GM23338 (cell line): Measurements from ENCODE around the gene IFT43. TPM values are rescaled to one million over a fixed set of nuclear protein-coding genes. Genes with fewer than 3 reads are reported as not detected.

ENCODE experiments used
- ATAC-seq: fragments of 200-7000 bp; cut with Tn5 transposase; 3 replicates; pipeline ENCODE4 v1.9.1; 2020
- DNase-seq: peaks from one replicate; pipeline ENCODE4 v3.0.0-alpha.2; 2015; ENCODE audit warnings: low spot score
- H2AFZ ChIP-seq: fragments of 200-600 bp; sonication (generic); 2 replicates; pipeline ENCODE4 v1.8.0; 2016; ENCODE audit warnings: antibody characterized with exemption, mild to moderate bottlenecking, moderate library complexity
- H3F3A ChIP-seq: fragments of 200-600 bp; sonication (generic); replicated peaks from 2 replicates; pipeline ENCODE4 v1.8.0; 2017; ENCODE audit warnings: antibody characterized with exemption, mixed run types, low read depth
- H3K27ac ChIP-seq: fragments of 200-600 bp; sonication (generic); 2 replicates; pipeline ENCODE4 v1.6.1; 2016; ENCODE audit warnings: low read depth
- H3K27me3 ChIP-seq: fragments of 200-600 bp; sonication (generic); 2 replicates; pipeline ENCODE4 v1.8.0; 2016; ENCODE audit warnings: mild to moderate bottlenecking, mixed run types, moderate library complexity; ENCODE audit not compliant: insufficient read depth
- H3K36me3 ChIP-seq: fragments of 200-600 bp; sonication (generic); 2 replicates; pipeline ENCODE4 v1.8.0; 2016; ENCODE audit warnings: mild to moderate bottlenecking; ENCODE audit not compliant: insufficient read depth
- H3K4me1 ChIP-seq: fragments of 200-600 bp; sonication (generic); 2 replicates; pipeline ENCODE4 v1.8.0; 2016; ENCODE audit warnings: mild to moderate bottlenecking, moderate library complexity; ENCODE audit not compliant: insufficient read depth
- H3K4me2 ChIP-seq: fragments of 200-600 bp; sonication (generic); 2 replicates; pipeline ENCODE4 v1.7.1; 2017; ENCODE audit warnings: mixed run types
- H3K4me3 ChIP-seq: fragments of 200-600 bp; sonication (generic); 2 replicates; pipeline ENCODE4 v1.6.1; 2016; ENCODE audit warnings: mixed run types
- H3K79me2 ChIP-seq: fragments of 200-600 bp; sonication (generic); replicated peaks from 2 replicates; pipeline ENCODE4 v1.8.0; 2017; ENCODE audit warnings: mild to moderate bottlenecking; ENCODE audit not compliant: insufficient read depth
- H3K9me2 ChIP-seq: fragments of 200-600 bp; sonication (generic); 2 replicates; pipeline ENCODE4 v1.8.0; 2017; ENCODE audit not compliant: insufficient read depth
- H4K20me1 ChIP-seq: fragments of 200-600 bp; sonication (generic); replicated peaks from 2 replicates; pipeline ENCODE4 v1.8.0; 2017; ENCODE audit warnings: mild to moderate bottlenecking; ENCODE audit not compliant: insufficient read depth
- H3K27ac Mint-ChIP-seq: 2 replicates; pipeline ENCODE4 v1.8.0; 2020; ENCODE audit warnings: inconsistent platforms, mild to moderate bottlenecking, moderate library complexity, mixed read lengths
- H3K27me3 Mint-ChIP-seq: 3 replicates; pipeline ENCODE4 v1.8.0; 2022; ENCODE audit warnings: low read depth, mild to moderate bottlenecking, moderate library complexity, mixed read lengths, inconsistent platforms; ENCODE audit not compliant: insufficient read depth, poor library complexity
- H3K36me3 Mint-ChIP-seq: 3 replicates; pipeline ENCODE4 v1.8.0; 2021; ENCODE audit warnings: low read depth, mild to moderate bottlenecking, inconsistent platforms, moderate library complexity, mixed read lengths
- H3K4me1 Mint-ChIP-seq: 3 replicates; pipeline ENCODE4 v1.8.0; 2020; ENCODE audit warnings: mild to moderate bottlenecking, inconsistent platforms, mixed read lengths
- H3K4me3 Mint-ChIP-seq: 3 replicates; pipeline ENCODE4 v1.8.0; 2021; ENCODE audit warnings: moderate library complexity, mild to moderate bottlenecking, inconsistent platforms, mixed read lengths
- H3K9me3 Mint-ChIP-seq: 3 replicates; pipeline ENCODE4 v1.8.0; 2020; ENCODE audit warnings: moderate library complexity, mild to moderate bottlenecking, inconsistent platforms, mixed read lengths
- CREB1 ChIP-seq: fragments of 250-450 bp; sonication (Bioruptor Pico); IDR thresholded peaks from 2 replicates; pipeline ENCODE4 v1.5.0; 2020; ENCODE audit warnings: low read depth, mild to moderate bottlenecking, moderate library complexity
- EZH2phosphoT487 ChIP-seq: fragments of 200-600 bp; sonication (generic); IDR thresholded peaks from one replicate; pipeline ENCODE4 v1.8.1; 2018; ENCODE audit warnings: antibody characterized with exemption; ENCODE audit not compliant: unreplicated experiment
- JUNB ChIP-seq: IDR thresholded peaks from one replicate; pipeline ENCODE4 v1.6.1; 2016; ENCODE audit warnings: antibody characterized with exemption; ENCODE audit not compliant: unreplicated experiment
- STAT1 ChIP-seq: IDR thresholded peaks from one replicate; pipeline ENCODE4 v1.6.1; 2016; ENCODE audit warnings: antibody characterized with exemption; ENCODE audit not compliant: unreplicated experiment
- ZNF114 ChIP-seq: fragments of 250-450 bp; sonication (Bioruptor Pico); IDR thresholded peaks from 2 replicates; pipeline ENCODE4 v1.5.0; 2020; ENCODE audit warnings: mild to moderate bottlenecking, moderate library complexity
- polyA plus RNA-seq: library from polyadenylated mRNA; unstranded; fragments of >200 nt; fragmentation: Nextera tagmentation; extraction: Ambion mirVana; gene quantifications from 2 replicates; pipeline ENCODE4 v1.2.1, GENCODE V29; 2016
- total RNA-seq: library from RNA; depleted of rRNA; stranded (reverse); fragments of >200 nt; shearing (Covaris generic); gene quantifications from 2 replicates; pipeline ENCODE4 v1.2.3, GENCODE V29; 2014
- TF ChIP-seq, protein P1 (sequence below), 2 experiments: fragments of 200-600 bp in 1 of 2; sonication (generic) in 1 of 2; conservative IDR thresholded peaks; 2 replicates each; pipeline versions ENCODE4 v1.5.1 to v1.6.1; 2016 to 2017; ENCODE audit warnings: antibody characterized with exemption in 2 of 2, low read depth in 2 of 2, mild to moderate bottlenecking in 2 of 2, moderate library complexity in 1 of 2
- TF ChIP-seq, protein P2 (sequence below): IDR thresholded peaks from 2 replicates; pipeline ENCODE4 v1.6.1; 2016; ENCODE audit warnings: antibody characterized with exemption
- TF ChIP-seq, protein P3 (sequence below): fragments of 250-450 bp; sonication (Bioruptor Pico); IDR thresholded peaks from 2 replicates; pipeline ENCODE4 v1.5.0; 2020; ENCODE audit warnings: mild to moderate bottlenecking, moderate library complexity

The IFT43 gene
- total and polyA plus RNA-seq, 2 experiments from 2014 or later, result 21.5 to 43.1 TPM

DNA sequence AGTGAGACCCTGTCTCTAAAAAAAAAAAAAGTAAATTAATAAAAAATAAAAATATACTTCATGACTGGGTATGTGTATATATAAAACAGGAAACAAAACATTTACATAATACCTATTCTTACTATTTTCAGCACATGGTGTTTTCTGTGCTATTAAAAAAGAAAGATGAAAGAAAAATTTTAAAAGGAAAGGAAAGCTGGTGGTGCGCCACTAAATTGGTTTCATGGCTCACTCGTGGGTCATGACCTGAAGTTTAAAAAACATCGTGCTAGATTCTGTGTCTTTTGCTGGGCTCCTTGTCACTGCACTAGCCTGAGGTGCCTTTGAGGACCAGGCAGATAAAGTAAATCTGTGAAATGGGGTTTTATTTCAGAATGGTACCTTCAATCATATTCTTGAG lies 69.8 kb downstream of the IFT43 start (continued):
- TF ChIP-seq, protein P1, sequence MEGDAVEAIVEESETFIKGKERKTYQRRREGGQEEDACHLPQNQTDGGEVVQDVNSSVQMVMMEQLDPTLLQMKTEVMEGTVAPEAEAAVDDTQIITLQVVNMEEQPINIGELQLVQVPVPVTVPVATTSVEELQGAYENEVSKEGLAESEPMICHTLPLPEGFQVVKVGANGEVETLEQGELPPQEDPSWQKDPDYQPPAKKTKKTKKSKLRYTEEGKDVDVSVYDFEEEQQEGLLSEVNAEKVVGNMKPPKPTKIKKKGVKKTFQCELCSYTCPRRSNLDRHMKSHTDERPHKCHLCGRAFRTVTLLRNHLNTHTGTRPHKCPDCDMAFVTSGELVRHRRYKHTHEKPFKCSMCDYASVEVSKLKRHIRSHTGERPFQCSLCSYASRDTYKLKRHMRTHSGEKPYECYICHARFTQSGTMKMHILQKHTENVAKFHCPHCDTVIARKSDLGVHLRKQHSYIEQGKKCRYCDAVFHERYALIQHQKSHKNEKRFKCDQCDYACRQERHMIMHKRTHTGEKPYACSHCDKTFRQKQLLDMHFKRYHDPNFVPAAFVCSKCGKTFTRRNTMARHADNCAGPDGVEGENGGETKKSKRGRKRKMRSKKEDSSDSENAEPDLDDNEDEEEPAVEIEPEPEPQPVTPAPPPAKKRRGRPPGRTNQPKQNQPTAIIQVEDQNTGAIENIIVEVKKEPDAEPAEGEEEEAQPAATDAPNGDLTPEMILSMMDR (conservative IDR thresholded peaks at IDR 0.05; ENCODE audit: low read depth in 2 of 2), result no peak
- TF ChIP-seq CREB1, result no peak
- TF ChIP-seq, protein P2, sequence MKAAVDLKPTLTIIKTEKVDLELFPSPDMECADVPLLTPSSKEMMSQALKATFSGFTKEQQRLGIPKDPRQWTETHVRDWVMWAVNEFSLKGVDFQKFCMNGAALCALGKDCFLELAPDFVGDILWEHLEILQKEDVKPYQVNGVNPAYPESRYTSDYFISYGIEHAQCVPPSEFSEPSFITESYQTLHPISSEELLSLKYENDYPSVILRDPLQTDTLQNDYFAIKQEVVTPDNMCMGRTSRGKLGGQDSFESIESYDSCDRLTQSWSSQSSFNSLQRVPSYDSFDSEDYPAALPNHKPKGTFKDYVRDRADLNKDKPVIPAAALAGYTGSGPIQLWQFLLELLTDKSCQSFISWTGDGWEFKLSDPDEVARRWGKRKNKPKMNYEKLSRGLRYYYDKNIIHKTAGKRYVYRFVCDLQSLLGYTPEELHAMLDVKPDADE, result no peak
- no peak for TF ChIP-seq STAT1

DNA sequence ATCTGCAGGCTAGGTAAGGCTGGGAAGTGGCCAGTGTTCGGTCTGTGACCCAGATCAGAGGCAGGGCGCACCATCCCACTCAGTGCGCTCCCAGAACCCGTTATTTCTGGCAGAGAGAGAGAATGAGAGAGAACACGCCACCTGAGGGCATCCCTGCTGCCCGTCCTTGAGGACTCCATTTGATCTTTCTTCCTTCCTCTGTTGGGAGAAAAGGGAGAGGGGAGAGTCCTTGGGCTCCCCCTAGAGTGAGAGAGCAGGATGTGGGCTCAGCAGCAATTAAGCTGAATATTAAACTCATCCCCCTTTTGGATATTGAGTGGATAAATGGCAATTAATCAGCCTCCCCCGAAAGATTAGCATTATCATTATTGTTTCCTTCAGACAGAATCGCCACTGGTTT lies 70.6 kb downstream of the IFT43 start:
- H3F3A ChIP-seq, result no peaks in the 10 kb centered on the region
- no peak overlapping the region for H3K4me3 Mint-ChIP-seq
- peaks cover 5% of the 10 kb centered on the region for H3K4me1 ChIP-seq
- no peaks in the 10 kb centered on the region for H3K9me2 ChIP-seq
- no peaks in the 10 kb centered on the region for H3K36me3 ChIP-seq
- peaks cover 3% of the 10 kb centered on the region; the same call in 2 of the 3 replicates for H3K4me1 Mint-ChIP-seq
- no peaks in the 10 kb centered on the region for H4K20me1 ChIP-seq
- no peak overlapping the region for H3K27ac ChIP-seq
- peak; percentile 82 for ATAC-seq
- no peak for TF ChIP-seq JUNB
- no peak for TF ChIP-seq ZNF114 (CRISPR knock-in tag)
- TF ChIP-seq, protein P1 (conservative IDR thresholded peaks at IDR 0.05; ENCODE audit: low read depth in 2 of 2), result peak; percentile 68 to 75
- TF ChIP-seq CREB1, result no peak
- no peak for TF ChIP-seq EZH2phosphoT487
- TF ChIP-seq, protein P3, sequence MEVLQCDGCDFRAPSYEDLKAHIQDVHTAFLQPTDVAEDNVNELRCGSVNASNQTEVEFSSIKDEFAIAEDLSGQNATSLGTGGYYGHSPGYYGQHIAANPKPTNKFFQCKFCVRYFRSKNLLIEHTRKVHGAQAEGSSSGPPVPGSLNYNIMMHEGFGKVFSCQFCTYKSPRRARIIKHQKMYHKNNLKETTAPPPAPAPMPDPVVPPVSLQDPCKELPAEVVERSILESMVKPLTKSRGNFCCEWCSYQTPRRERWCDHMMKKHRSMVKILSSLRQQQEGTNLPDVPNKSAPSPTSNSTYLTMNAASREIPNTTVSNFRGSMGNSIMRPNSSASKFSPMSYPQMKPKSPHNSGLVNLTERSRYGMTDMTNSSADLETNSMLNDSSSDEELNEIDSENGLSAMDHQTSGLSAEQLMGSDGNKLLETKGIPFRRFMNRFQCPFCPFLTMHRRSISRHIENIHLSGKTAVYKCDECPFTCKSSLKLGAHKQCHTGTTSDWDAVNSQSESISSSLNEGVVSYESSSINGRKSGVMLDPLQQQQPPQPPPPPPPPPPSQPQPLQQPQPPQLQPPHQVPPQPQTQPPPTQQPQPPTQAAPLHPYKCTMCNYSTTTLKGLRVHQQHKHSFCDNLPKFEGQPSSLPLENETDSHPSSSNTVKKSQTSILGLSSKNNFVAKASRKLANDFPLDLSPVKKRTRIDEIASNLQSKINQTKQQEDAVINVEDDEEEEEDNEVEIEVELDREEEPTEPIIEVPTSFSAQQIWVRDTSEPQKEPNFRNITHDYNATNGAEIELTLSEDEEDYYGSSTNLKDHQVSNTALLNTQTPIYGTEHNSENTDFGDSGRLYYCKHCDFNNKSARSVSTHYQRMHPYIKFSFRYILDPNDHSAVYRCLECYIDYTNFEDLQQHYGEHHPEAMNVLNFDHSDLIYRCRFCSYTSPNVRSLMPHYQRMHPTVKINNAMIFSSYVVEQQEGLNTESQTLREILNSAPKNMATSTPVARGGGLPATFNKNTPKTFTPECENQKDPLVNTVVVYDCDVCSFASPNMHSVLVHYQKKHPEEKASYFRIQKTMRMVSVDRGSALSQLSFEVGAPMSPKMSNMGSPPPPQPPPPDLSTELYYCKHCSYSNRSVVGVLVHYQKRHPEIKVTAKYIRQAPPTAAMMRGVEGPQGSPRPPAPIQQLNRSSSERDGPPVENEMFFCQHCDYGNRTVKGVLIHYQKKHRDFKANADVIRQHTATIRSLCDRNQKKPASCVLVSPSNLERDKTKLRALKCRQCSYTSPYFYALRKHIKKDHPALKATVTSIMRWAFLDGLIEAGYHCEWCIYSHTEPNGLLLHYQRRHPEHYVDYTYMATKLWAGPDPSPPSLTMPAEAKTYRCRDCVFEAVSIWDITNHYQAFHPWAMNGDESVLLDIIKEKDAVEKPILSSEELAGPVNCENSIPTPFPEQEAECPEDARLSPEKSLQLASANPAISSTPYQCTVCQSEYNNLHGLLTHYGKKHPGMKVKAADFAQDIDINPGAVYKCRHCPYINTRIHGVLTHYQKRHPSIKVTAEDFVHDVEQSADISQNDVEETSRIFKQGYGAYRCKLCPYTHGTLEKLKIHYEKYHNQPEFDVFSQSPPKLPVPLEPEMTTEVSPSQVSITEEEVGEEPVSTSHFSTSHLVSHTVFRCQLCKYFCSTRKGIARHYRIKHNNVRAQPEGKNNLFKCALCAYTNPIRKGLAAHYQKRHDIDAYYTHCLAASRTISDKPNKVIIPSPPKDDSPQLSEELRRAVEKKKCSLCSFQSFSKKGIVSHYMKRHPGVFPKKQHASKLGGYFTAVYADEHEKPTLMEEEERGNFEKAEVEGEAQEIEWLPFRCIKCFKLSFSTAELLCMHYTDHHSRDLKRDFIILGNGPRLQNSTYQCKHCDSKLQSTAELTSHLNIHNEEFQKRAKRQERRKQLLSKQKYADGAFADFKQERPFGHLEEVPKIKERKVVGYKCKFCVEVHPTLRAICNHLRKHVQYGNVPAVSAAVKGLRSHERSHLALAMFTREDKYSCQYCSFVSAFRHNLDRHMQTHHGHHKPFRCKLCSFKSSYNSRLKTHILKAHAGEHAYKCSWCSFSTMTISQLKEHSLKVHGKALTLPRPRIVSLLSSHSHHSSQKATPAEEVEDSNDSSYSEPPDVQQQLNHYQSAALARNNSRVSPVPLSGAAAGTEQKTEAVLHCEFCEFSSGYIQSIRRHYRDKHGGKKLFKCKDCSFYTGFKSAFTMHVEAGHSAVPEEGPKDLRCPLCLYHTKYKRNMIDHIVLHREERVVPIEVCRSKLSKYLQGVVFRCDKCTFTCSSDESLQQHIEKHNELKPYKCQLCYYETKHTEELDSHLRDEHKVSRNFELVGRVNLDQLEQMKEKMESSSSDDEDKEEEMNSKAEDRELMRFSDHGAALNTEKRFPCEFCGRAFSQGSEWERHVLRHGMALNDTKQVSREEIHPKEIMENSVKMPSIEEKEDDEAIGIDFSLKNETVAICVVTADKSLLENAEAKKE (CRISPR knock-in tag), result no peak
- TF ChIP-seq, protein P2, result no peak
- TF ChIP-seq STAT1, result no peak
- no peaks in the 10 kb centered on the region for H3K27me3 ChIP-seq
- H3K9me3 Mint-ChIP-seq, result no peaks in the 10 kb centered on the region
- H3K79me2 ChIP-seq, result no peaks in the 10 kb centered on the region
- peaks cover 2% of the 10 kb centered on the region; the same call in 1 of the 3 replicates for H3K36me3 Mint-ChIP-seq
- H3K4me2 ChIP-seq, result no peak overlapping the region
- H3K27me3 Mint-ChIP-seq, result no peaks in the 10 kb centered on the region
- H3K27ac Mint-ChIP-seq, result no peak overlapping the region
- peak; percentile 74 for DNase-seq
- no peak overlapping the region for H2AFZ ChIP-seq
- H3K4me3 ChIP-seq, result no peak overlapping the region
